IPS-20b (cell line): ENCODE data around the gene BCAS3.
"Not testable (repeated sequence)": the region's sequence is repeated elsewhere in the genome, so short reads cannot be mapped to it uniquely, and the experiment has no call there.

ENCODE experiments used
- H3K27ac ChIP-seq: one replicate; pipeline ENCODE4 v1.5.1; 2013; ENCODE audit warnings: low read length
- H3K27me3 ChIP-seq: 2 replicates; pipeline ENCODE4 v1.6.1; 2013; ENCODE audit warnings: mild to moderate bottlenecking, low read length, inconsistent platforms; ENCODE audit not compliant: insufficient read depth
- H3K36me3 ChIP-seq: 2 replicates; pipeline ENCODE4 v1.6.1; 2013; ENCODE audit warnings: low read depth, mild to moderate bottlenecking, inconsistent platforms, low read length, moderate library complexity; ENCODE audit not compliant: insufficient read depth
- H3K4me1 ChIP-seq: 2 replicates; pipeline ENCODE4 v1.6.1; 2013; ENCODE audit warnings: mild to moderate bottlenecking, control low read depth, inconsistent platforms, low read length, moderate library complexity; ENCODE audit not compliant: insufficient read depth
- H3K4me3 ChIP-seq: 2 replicates; pipeline ENCODE4 v1.5.1; 2013; ENCODE audit warnings: mild to moderate bottlenecking, low read length, inconsistent platforms
- H3K9ac ChIP-seq: 2 replicates; pipeline ENCODE4 v1.6.1; 2013; ENCODE audit warnings: low read depth, mild to moderate bottlenecking, inconsistent platforms, low read length, moderate library complexity
- H3K9me3 ChIP-seq: 2 replicates; pipeline ENCODE4 v1.6.1; 2013; ENCODE audit warnings: mild to moderate bottlenecking, low read depth, low read length, inconsistent platforms; ENCODE audit not compliant: insufficient read depth

Gene BCAS3

DNA sequence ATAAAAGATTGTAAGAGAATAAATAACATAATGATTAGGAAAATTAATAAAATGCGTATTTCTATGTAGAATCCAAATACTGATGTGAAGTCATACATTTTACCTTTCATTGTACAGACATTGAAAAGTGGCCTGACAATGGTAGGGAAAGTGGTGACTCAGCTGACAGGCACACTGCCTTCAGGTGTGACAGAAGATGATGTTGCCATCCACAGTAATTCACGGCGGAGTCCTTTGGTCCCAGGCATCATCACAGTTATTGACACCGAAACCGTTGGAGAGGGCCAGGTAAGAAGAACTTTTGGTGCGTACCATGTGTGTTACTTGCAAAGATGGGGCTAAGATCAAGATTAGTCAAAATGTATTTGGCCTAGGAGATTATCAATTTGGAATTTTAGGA is 232.8 kb downstream of the BCAS3 start:
- Histone ChIP-seq H3K27me3 (no peaks in the 10 kb centered on the region), H3K4me3 (no peak overlapping the region), H3K4me1 (peaks cover 3% of the 10 kb centered on the region; the same call in 1 of the 2 replicates), H3K36me3 (no peaks in the 10 kb centered on the region), H3K9ac (no peak overlapping the region), H3K9me3 (no peaks in the 10 kb centered on the region), H3K27ac (no peak overlapping the region)

- Histone ChIP-seq H3K9ac (no peak overlapping the region), H3K4me3 (no peak overlapping the region), H3K36me3 (no peaks in the 10 kb centered on the region), H3K9me3 (peaks cover 16% of the 10 kb centered on the region; the same call in 1 of the 2 replicates), H3K4me1 (no peaks in the 10 kb centered on the region), H3K27ac (no peak overlapping the region), H3K27me3 (no peaks in the 10 kb centered on the region)
Measured at GRCh38 chr17:60914078-60914477, 236.4 kb downstream of the BCAS3 start.

DNA sequence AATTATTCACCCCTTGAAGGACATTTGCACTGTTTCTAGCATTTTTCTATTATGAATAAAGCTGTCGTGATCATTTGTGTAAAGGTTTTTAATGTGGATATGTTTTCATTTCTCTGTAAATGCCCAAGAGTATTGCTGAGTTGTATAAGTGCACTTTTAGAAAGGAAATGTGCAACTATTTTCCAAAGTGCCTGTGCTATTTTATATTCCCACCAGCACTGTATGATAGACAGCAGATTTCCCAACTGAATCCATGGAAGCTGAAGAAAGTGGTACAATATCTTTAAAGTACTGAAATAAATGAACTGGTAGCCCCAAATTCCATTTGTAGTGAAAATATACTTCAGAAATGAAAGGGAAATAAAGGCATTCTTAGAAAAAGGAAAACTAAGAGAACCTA is 238.4 kb downstream of the BCAS3 start:
- Histone ChIP-seq H3K4me3 (no peak overlapping the region), H3K9me3 (peaks cover 16% of the 10 kb centered on the region; the same call in 1 of the 2 replicates), H3K27ac (no peak overlapping the region), H3K9ac (no peak overlapping the region), H3K4me1 (no peaks in the 10 kb centered on the region), H3K27me3 (no peaks in the 10 kb centered on the region), H3K36me3 (no peaks in the 10 kb centered on the region)

DNA sequence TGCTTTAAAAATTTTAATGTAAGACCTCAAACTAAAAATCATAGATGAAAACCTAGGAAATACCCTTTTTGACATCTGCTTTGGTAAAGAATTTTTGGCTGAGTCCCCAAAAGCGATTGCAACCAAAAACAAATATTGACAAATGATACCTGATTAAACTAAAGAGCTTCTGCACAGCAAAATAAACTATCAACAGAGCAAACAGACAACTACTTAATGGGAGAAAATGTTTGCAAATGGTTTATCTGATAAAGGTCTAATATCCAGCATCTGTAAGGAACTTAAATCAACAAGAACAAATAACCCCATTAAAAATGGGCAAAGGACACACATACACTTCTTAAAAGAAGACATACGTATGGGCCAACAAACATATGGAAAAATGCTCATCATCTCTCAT is 242.5 kb downstream of the BCAS3 start:
- Histone ChIP-seq H3K36me3 (no peaks in the 10 kb centered on the region), H3K27ac (no peak overlapping the region), H3K27me3 (no peaks in the 10 kb centered on the region), H3K4me1 (no peaks in the 10 kb centered on the region), H3K4me3 (no peak overlapping the region), H3K9ac (no peak overlapping the region), H3K9me3 (peaks cover 16% of the 10 kb centered on the region; the same call in 1 of the 2 replicates)

GRCh38 chr17:60923000-60923399 is 245.3 kb downstream of the BCAS3 start:
- H3K36me3 ChIP-seq = no peaks in the 10 kb centered on the region
- H3K4me1 ChIP-seq = no peaks in the 10 kb centered on the region
- H3K27me3 ChIP-seq = no peaks in the 10 kb centered on the region
- H3K9me3 ChIP-seq = no peaks in the 10 kb centered on the region
- no peak overlapping the region for H3K9ac ChIP-seq
- H3K27ac ChIP-seq = no peak overlapping the region
- no peak overlapping the region for H3K4me3 ChIP-seq

DNA sequence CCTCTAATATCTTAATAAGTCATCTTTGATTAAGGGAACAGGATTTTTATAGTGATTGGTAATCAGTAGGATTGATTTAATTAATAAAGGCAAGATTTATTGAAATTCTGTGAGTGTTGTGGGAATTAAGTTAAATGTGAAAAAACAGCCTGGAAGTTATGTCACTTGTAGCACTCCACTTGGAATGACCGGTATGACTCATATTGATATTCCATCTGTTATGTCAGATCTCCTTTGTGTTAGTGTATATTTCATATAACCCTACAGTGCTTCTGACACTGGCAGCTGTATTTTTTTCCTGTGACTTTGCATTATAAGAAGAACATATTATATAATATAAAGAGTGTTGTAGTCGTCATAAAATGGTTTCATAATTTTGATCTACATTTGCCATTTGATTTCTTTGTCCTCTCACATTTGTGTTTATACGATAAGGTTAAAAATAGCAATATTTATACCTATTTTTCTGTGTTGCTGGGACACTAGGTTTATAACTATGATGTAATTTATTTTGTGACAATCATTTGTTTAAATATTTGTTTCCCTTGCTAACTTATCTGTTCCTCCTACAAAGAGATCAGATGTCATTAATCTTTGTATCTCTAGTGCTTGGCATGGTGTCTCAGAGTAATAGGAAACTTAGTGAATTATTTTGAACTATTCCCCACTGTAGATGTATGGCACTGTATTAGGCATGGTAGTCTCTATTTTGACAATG is 249.0 kb downstream of the BCAS3 start:
- Histone ChIP-seq H3K4me1 (no peaks in the 10 kb centered on the region), H3K27me3 (no peaks in the 10 kb centered on the region), H3K36me3 (no peaks in the 10 kb centered on the region), H3K9ac (no peak overlapping the region), H3K27ac (no peak overlapping the region), H3K4me3 (no peak overlapping the region), H3K9me3 (no peaks in the 10 kb centered on the region)

- no peaks in the 10 kb centered on the region for H3K27me3 ChIP-seq
- no peaks in the 10 kb centered on the region for H3K4me1 ChIP-seq
- no peak overlapping the region for H3K27ac ChIP-seq
- no peaks in the 10 kb centered on the region for H3K36me3 ChIP-seq
- no peak overlapping the region for H3K9ac ChIP-seq
- H3K9me3 ChIP-seq = no peaks in the 10 kb centered on the region
- no peak overlapping the region for H3K4me3 ChIP-seq
Measured at GRCh38 chr17:60933739-60934138, 256.1 kb downstream of the BCAS3 start.

- Histone ChIP-seq H3K4me1 (no peaks in the 10 kb centered on the region), H3K9ac (no peak overlapping the region), H3K27ac (no peak overlapping the region), H3K36me3 (no peaks in the 10 kb centered on the region), H3K27me3 (no peaks in the 10 kb centered on the region), H3K4me3 (no peak overlapping the region), H3K9me3 (no peaks in the 10 kb centered on the region)
Measured at GRCh38 chr17:60934723-60935122, 257.1 kb downstream of the BCAS3 start.

- not testable (repeated sequence) for H3K27me3 ChIP-seq, H3K4me3 ChIP-seq
Measured at GRCh38 chr17:60935991-60936390, 258.3 kb downstream of the BCAS3 start.

GRCh38 chr17:60939318-60939717 is 261.7 kb downstream of the BCAS3 start:
- H3K9ac ChIP-seq = no peak overlapping the region
- no peak overlapping the region for H3K4me3 ChIP-seq

More at GRCh38 chr17:60935991-60936390, 258.3 kb downstream of the BCAS3 start:
- not testable (repeated sequence) for H3K9ac ChIP-seq, H3K4me1 ChIP-seq, H3K9me3 ChIP-seq, H3K27ac ChIP-seq, H3K36me3 ChIP-seq

DNA sequence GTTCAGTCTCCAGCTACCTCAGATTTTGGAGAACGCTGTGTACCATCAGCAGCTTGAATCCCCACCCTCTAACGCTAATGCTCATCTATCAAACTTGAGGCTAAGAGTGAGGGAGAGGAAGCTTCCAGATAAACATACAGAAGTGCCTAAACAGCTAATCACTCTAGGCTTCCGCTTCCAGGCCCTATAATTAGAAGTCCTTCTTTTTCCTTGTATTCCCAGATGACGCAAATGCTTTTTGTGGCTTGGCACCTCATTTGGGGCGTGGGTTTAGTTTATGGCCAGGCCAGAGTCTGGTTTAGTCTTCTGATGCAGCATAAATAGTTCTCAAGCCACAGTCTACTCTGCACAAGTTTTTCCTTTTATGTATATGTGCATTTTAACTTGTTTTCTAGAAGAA is 263.4 kb downstream of the BCAS3 start:
- Histone ChIP-seq H3K27ac (no peak overlapping the region), H3K4me1 (no peaks in the 10 kb centered on the region), H3K4me3 (no peak overlapping the region), H3K9me3 (no peaks in the 10 kb centered on the region), H3K9ac (no peak overlapping the region), H3K27me3 (no peaks in the 10 kb centered on the region), H3K36me3 (no peaks in the 10 kb centered on the region)

More at GRCh38 chr17:60939318-60939717, 261.7 kb downstream of the BCAS3 start:
- Histone ChIP-seq H3K27me3 (no peaks in the 10 kb centered on the region), H3K36me3 (no peaks in the 10 kb centered on the region), H3K9me3 (no peaks in the 10 kb centered on the region), H3K4me1 (no peaks in the 10 kb centered on the region), H3K27ac (no peak overlapping the region)

- H3K27ac ChIP-seq = no peak overlapping the region
Measured at GRCh38 chr17:60941571-60941970, 263.9 kb downstream of the BCAS3 start.

More at GRCh38 chr17:60941571-60941970, 263.9 kb downstream of the BCAS3 start:
- H3K9me3 ChIP-seq = no peaks in the 10 kb centered on the region
- H3K27me3 ChIP-seq = no peaks in the 10 kb centered on the region
- H3K9ac ChIP-seq = no peak overlapping the region
- H3K36me3 ChIP-seq = no peaks in the 10 kb centered on the region
- H3K4me3 ChIP-seq = no peak overlapping the region
- no peaks in the 10 kb centered on the region for H3K4me1 ChIP-seq
